Testis (tissue), 3 donors: Measurements from ENCODE around the gene ASCC1. TPM values are rescaled to one million over a fixed set of nuclear protein-coding genes. Genes with fewer than 3 reads are reported as not detected.
"Not testable (repeated sequence)": the region's sequence is repeated elsewhere in the genome, so short reads cannot be mapped to it uniquely, and the experiment has no call there.

Source experiments
- DNase-seq: peaks from one replicate; pipeline ENCODE4 v3.0.0-alpha.2; 2019
- H3K27ac ChIP-seq, 2 donors: fragments of 200-600 bp; sonication (generic); one replicate each; pipeline ENCODE4 v1.5.1; 2019
- H3K27me3 ChIP-seq: fragments of 200-600 bp; sonication (generic); one replicate; pipeline ENCODE4 v1.5.1; 2019
- H3K36me3 ChIP-seq: fragments of 200-600 bp; sonication (generic); one replicate; pipeline ENCODE4 v1.5.1; 2017; ENCODE audit warnings: low read depth; ENCODE audit errors: missing control alignments
- H3K4me1 ChIP-seq: fragments of 200-600 bp; sonication (generic); one replicate; pipeline ENCODE4 v1.5.1; 2019
- H3K4me3 ChIP-seq, 2 donors: fragments of 200-600 bp; sonication (generic); one replicate each; pipeline ENCODE4 v1.5.1; 2017 to 2019
- H3K9me3 ChIP-seq: fragments of 200-600 bp; sonication (generic); one replicate; pipeline ENCODE4 v1.5.1; 2017
- POLR2A ChIP-seq: fragments of 450-650 bp; IDR thresholded peaks from one replicate; pipeline ENCODE4 v1.6.1; 2017; ENCODE audit warnings: antibody characterized with exemption, mild to moderate bottlenecking, moderate library complexity
- WGBS, 2 donors: methylation state at CpG; one replicate each; pipeline ENCODE4 v1.1.5; 2018; 5-methylcytosine and 5-hydroxymethylcytosine counted together
- intact Hi-C: fragments of 100-400 bp; cut with DNase I; formaldehyde crosslinking; loops from one replicate; pipeline ENCODE4 v1.15.1; 2023; ENCODE audit warnings: low total_unique reads
- polyA plus RNA-seq: library from polyadenylated mRNA; stranded (reverse); fragments of 350-450 nt; fragmentation: Illumina TruSeq; extraction: RNeasy Lipid Tissue Mini Kit (QIAGEN cat#74804); gene quantifications from one replicate; pipeline ENCODE4 v1.2.3, GENCODE V29; 2014; ENCODE audit warnings: low read depth, low replicate concordance; ENCODE audit not compliant: insufficient read depth
- total RNA-seq, 2 donors: library from RNA; depleted of rRNA; stranded (reverse); fragments of >200 nt; gene quantifications; one replicate each; pipeline ENCODE4 v1.2.3, GENCODE V29; 2016
- TF ChIP-seq, protein P1 (sequence below), 3 experiments: fragments of 450-650 bp in 2 of 3; fragments of 200-600 bp in 1 of 3; sonication (generic) in 1 of 3; IDR thresholded peaks; one replicate each; pipeline ENCODE4 v1.5.1; 2016 to 2019; ENCODE audit warnings: antibody characterized with exemption in 3 of 3, mild to moderate bottlenecking in 2 of 3, moderate library complexity in 1 of 3

Gene ASCC1
- total and polyA plus RNA-seq, 3 donors from 2014 or later = 47.4 to 58.3 (median 48.8) TPM

- Histone ChIP-seq H3K4me3 (no peak overlapping the region), H3K4me1 (no peaks in the 10 kb centered on the region), H3K27me3 (no peaks in the 10 kb centered on the region), H3K27ac (no peak overlapping the region), H3K36me3 (no peaks in the 10 kb centered on the region), H3K9me3 (no peaks in the 10 kb centered on the region)
- no peak for DNase-seq
- intact Hi-C loops = no loop called here
- 84% methylated on average over 2 of the region's 2 CpGs for WGBS, 2 donors
- no peak for TF ChIP-seq POLR2A
- TF ChIP-seq, protein P1, sequence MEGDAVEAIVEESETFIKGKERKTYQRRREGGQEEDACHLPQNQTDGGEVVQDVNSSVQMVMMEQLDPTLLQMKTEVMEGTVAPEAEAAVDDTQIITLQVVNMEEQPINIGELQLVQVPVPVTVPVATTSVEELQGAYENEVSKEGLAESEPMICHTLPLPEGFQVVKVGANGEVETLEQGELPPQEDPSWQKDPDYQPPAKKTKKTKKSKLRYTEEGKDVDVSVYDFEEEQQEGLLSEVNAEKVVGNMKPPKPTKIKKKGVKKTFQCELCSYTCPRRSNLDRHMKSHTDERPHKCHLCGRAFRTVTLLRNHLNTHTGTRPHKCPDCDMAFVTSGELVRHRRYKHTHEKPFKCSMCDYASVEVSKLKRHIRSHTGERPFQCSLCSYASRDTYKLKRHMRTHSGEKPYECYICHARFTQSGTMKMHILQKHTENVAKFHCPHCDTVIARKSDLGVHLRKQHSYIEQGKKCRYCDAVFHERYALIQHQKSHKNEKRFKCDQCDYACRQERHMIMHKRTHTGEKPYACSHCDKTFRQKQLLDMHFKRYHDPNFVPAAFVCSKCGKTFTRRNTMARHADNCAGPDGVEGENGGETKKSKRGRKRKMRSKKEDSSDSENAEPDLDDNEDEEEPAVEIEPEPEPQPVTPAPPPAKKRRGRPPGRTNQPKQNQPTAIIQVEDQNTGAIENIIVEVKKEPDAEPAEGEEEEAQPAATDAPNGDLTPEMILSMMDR (IDR thresholded peaks at IDR 0.05) = no peak
Observed at GRCh38 chr10:72145657-72146056, 70.4 kb downstream of the ASCC1 start.

DNA sequence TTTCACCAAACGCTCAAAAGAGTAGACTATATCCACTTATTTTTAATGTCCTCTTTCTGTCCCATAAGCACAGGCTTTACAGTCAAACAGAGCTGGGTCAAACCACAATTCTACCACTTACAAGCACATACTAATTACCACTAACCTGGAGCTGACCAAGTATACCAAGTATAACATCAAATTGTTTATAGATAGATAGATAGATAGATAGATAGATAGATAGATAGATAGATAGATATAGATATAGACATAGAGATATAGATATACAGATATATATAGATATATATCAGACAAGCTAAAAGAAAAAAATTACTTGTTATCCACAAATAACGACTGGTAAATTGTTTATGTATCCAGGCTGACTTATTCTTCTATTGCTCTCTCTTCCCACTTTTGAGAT is 75.2 kb downstream of the ASCC1 start:
- intact Hi-C loops = no loop called here
- no peak overlapping the region for H3K4me3 ChIP-seq
- 91 to 93% methylated on average over 2 of the region's 2 CpGs for WGBS, 2 donors

GRCh38 chr10:72140174-72140573 is 75.9 kb downstream of the ASCC1 start:
- no peak overlapping the region for H3K4me3 ChIP-seq
- no peak for DNase-seq
- no peaks in the 10 kb centered on the region for H3K9me3 ChIP-seq
- H3K36me3 ChIP-seq = no peaks in the 10 kb centered on the region
- no peak overlapping the region for H3K27ac ChIP-seq
- intact Hi-C loops = no loop called here
- TF ChIP-seq, protein P1 (IDR thresholded peaks at IDR 0.05) = no peak
- no peak for TF ChIP-seq POLR2A
- no peaks in the 10 kb centered on the region for H3K27me3 ChIP-seq
- no peaks in the 10 kb centered on the region for H3K4me1 ChIP-seq

More for the DNA sequence above, 75.2 kb downstream of the ASCC1 start:
- no peaks in the 10 kb centered on the region for H3K4me1 ChIP-seq
- no peaks in the 10 kb centered on the region for H3K36me3 ChIP-seq
- TF ChIP-seq POLR2A = no peak
- TF ChIP-seq, protein P1 (IDR thresholded peaks at IDR 0.05) = no peak
- H3K9me3 ChIP-seq = no peaks in the 10 kb centered on the region
- no peak for DNase-seq
- no peaks in the 10 kb centered on the region for H3K27me3 ChIP-seq
- no peak overlapping the region for H3K27ac ChIP-seq

DNA sequence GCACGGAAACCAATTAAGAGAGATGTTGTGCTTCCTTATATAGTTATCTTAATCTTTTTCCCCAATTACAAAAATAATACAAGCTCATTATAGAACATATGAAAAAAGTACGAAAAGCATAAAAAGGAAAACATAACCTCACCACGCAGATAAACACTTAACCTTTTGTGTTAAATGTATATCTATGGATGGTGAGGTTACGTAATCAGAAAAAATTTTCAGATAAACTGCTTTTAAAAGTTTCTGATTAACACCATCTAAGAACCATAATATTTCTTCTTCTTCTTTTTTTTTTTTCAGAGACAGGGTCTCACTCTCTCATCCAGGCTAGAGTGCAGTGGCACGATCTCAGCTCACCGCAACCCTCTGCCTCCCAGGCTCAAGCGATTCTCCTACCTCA is 78.5 kb downstream of the ASCC1 start:
- TF ChIP-seq, protein P1 (IDR thresholded peaks at IDR 0.05) = no peak
- no peak for TF ChIP-seq POLR2A
- no peaks in the 10 kb centered on the region for H3K36me3 ChIP-seq
- no peak overlapping the region for H3K27ac ChIP-seq
- DNase-seq = no peak
- intact Hi-C loops = no loop called here
- H3K4me3 ChIP-seq = no peak overlapping the region
- WGBS, 2 donors = 90 to 95% methylated on average over 7 of the region's 7 CpGs
- no peaks in the 10 kb centered on the region for H3K27me3 ChIP-seq
- H3K4me1 ChIP-seq = no peaks in the 10 kb centered on the region
- H3K9me3 ChIP-seq = no peaks in the 10 kb centered on the region

GRCh38 chr10:72136225-72136624 is 79.9 kb downstream of the ASCC1 start:
- H3K4me1 ChIP-seq, H3K9me3 ChIP-seq, H3K27ac ChIP-seq, H3K36me3 ChIP-seq, intact Hi-C loops, H3K4me3 ChIP-seq, H3K27me3 ChIP-seq: not testable (repeated sequence)
- whole genome bisulfite sequencing, 2 donors = 90 to 97% methylated on average over 10 of the region's 10 CpGs
- peak; percentile 29 for DNase-seq
